ENCODE measurements around the gene TRIB2.

Gene TRIB2

DNA sequence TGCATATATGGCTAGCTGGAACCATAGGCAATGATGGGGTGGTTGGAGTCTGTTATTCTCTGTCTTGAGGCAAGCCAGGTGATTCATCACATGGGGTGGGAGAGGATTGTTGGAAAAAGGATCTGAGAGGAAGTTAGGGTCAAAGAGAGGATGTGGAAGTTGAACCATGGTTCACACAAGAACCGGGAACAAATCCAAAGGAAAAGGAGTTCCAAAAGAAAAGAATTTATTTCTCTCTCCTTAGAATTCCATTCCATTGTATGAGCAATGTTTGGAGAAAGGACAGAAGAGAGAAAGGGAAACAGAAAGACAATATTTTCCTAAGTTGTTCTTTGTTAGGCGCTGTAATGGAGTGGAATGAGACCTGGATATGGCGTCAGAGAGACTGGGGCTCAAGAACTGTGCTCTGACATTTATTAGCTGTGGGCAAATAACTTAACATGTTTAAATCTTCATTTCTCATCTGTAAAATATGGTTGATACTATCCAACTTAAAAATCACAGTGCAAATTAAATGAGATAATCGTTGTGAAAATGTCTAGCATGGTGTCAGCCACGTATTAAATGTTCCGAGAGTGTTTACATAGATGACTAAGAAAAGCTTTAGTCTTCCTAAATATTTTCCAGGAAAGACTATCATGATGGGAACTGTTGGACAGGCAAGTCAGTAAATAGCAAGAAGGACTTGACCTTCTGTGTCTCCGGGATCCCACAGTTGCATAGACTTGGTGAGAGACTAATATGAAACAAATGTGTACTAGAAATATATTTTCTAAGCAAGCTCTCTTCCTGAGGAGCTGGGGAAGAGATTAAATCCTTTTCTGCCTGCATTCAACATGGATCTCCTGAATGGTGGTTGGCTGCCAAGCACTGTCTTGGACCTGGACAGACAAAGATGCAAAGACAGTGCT, 71.4 kb downstream of the TRIB2 start:
- H3K9ac ChIP-seq (ENCODE audit: low read depth, low read length), result no peak overlapping the region
- no peak overlapping the region for H3K27ac ChIP-seq (ENCODE audit: low read depth, low read length)
- no peaks in the 10 kb centered on the region for H3K9me3 ChIP-seq (ENCODE audit: control insufficient read depth, insufficient read depth, low read length)

GRCh38 chr2:12791906-12792305, 75.2 kb downstream of the TRIB2 start:
- Histone ChIP-seq H3K36me3 (ENCODE audit: control insufficient read depth, insufficient read depth, low read length) (no peaks in the 10 kb centered on the region), H3K27me3 (ENCODE audit: control insufficient read depth, insufficient read depth, low read length) (no peaks in the 10 kb centered on the region), H3K27ac (ENCODE audit: low read depth, low read length) (no peak overlapping the region), H3K4me3 (ENCODE audit: low read depth, low read length) (no peak overlapping the region), H3K4me1 (ENCODE audit: control insufficient read depth, insufficient read depth, low read length) (no peaks in the 10 kb centered on the region), H3K9ac (ENCODE audit: low read depth, low read length) (no peak overlapping the region), H3K9me3 (ENCODE audit: control insufficient read depth, insufficient read depth, low read length) (no peaks in the 10 kb centered on the region)

More for the DNA sequence above, 71.4 kb downstream of the TRIB2 start:
- Histone ChIP-seq H3K4me3 (ENCODE audit: low read depth, low read length) (no peak overlapping the region), H3K27me3 (ENCODE audit: control insufficient read depth, insufficient read depth, low read length) (no peaks in the 10 kb centered on the region), H3K4me1 (ENCODE audit: control insufficient read depth, insufficient read depth, low read length) (no peaks in the 10 kb centered on the region), H3K36me3 (ENCODE audit: control insufficient read depth, insufficient read depth, low read length) (no peaks in the 10 kb centered on the region)
